Measurements from ENCODE around the gene TRIM45.
"Not testable (repeated sequence)": the region's sequence is repeated elsewhere in the genome, so short reads cannot be mapped to it uniquely, and the experiment has no call there.

TRIM45 gene

DNA sequence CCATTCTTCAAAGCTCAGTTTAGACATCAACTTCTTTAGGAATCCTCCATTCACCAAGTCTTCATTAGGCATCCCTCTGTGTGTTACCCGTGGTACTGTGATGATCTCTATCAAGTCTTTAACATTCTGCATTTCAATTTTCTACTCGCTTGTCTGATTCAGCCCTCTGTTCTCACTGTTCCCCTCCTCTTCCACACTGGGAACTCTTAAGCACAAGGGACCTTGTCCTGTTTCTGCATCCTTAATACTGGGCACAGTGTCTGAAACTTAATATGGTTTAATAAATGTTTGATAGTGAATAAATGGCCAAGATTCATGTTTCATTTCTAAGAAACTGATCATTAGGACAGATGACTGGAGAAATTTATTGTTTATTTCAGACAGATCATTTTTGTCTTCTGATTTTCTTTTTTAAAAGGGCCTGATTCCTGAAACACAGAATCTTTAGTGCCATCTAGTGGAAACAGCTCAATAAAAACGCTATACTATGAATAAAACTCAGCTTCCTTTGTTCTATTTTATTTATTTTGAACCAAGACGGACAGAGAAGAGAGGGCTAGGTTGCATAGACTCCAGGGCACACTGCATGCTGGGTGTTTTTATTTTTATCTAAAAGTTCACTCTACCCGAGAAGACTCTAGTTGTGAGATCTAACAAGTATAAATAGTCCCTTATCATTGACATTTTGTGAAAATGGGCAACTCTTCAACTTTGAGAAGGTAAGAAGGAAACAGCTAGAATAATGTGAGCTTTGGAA lies 7.0 kb upstream of the TRIM45 start:
- peak; percentile 60 for DNase-seq

DNA sequence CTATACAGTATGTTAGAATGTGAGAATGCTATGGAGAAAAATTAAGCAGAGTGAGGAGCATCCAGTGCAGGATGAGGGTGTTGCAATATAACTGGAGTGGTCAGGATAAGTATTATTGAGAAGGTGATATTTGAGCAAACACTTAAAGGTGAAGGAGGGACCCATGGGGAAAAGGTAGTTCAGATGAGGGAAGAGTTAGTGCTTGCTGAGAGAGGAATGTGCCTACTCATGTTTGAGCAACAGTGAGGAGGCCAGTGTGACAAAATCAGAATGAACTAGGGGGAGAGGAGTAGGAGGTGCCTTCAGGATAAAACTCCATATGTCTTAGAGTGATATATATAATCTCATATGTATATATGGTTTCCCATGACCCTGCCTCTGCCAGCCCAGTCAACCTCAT lies 6.2 kb upstream of the TRIM45 start:
- DNase-seq: peak; percentile 63

DNA sequence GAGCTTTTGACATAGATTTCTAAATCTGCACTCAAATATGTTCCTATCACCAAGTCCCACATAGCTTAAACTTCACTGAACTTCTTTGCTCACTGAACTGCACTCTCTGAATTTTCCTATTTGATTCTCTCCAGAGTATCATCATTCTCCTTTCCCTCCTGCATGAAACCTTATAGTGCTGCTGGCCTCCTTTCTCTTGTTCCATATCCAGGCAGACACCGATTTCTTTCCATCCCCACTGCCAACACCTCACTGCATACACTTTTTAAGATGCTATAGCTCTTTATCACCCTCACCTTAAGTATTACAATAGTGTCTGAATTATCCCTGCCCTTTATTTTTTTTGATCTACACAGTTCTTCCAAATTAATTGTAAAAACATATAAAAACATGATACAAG lies 3.1 kb upstream of the TRIM45 start:
- no peak for DNase-seq

DNA sequence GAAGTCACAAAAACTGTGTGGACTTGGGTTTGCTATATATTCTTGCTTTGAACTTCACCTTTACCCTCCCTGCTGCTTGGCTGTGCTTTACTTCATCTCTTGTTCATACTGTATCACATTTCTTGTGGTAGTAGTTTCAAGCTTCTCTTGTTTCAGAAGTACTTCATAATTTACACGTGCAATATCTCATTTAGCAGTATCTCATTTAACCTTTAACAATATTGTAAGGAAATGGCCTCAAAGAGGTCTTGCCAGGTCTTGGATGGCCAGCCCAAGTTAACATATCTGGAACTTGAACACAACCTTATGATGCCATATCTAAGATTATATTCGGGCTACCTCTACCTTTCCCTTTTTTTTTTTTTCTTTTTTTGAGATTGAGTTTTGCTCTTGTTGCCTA lies 1.7 kb upstream of the TRIM45 start:
- no peak for DNase-seq

DNA sequence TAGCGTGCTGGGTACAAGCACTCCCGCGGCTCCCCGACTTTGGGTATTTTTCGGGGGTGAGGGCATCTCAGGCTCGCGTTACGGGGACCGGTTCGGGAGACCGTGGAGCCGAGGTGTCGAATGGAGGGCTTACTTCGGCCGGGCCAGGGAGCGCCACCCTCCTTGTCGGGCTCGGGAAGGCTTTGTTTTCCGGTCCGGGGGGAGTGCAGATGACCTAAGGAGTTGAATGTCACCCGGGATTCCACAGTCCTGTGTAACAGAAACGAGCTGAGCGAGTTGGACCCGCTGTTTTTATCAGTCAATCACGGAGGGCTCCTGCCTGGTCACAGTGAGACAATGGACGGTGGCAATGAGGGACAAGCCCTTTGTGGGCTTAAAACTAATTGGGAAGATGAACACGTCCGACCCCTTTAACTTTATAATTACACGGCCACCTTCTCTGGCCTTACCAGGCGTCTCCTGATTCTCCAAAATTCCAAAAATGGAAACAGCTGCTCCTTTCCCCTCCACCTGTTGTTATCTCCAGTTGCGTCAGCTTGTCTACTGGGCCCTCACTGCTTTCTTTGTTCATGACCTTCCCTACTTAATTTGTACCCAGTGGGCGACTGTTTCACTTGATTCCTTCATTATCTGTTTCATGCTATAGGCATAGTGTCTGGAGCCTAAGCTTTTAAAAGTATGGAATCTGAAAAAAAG lies 929 bp upstream of the TRIM45 start:
- DNase-seq: no peak

DNA sequence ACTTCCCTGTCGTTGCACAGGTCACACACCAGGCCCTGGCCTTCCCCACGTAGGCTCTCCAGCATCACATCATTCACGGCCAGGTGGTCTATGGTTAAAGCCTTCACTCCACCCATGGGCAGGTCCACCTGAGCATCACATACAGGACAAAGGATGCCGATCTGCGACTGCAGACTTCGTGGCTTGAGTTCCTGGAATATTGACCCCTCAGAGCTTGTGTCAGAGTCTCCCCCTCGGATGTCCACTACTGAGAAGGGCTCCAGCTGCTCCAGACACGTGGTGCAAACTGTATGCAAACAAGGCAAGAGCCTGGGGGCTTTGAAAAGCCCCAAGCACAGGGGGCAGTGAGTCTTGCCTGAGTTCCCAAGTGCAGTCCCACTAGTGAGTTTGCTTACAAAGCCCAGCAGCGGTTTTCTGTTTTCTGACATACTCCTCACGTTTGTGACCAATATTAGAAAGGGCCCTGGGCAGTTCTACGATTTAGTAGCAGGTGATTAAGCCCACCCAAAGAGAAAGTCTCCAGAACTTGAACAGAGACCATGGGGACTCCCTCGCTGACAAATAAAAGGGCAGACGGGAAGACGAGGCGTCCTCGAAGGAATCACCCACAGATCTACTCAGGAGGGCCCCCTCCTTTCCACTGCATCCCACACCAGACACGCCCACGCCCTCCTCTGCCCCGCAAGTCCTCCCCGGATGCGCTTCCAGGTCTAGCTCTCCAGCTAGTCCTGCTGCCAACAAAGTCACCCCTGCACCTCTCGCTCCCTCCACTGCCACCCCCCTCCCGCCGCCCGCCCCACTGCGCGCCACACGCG lies 568 bp downstream of the TRIM45 start:
- DNase-seq: no peak

DNA sequence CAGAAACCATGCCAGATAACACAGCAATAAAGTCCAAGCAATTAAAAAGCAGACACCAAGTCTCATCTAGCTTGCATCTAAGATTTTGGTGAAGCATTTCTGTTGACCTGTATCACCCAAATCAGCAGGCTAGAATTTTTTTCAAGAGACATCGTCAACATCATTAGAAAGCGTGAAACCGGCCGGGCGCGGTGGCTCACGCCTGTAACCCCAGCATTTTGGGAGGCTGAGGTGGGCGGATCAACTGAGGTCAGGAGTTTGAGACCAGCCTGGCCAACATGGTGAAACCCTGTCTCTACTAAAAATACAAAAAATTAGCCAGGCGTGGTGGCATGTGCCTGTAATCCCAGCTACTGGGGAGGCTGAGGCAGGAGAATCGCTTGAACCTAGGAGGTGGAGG lies 2.4 kb downstream of the TRIM45 start:
- DNase-seq: not testable (repeated sequence)

DNA sequence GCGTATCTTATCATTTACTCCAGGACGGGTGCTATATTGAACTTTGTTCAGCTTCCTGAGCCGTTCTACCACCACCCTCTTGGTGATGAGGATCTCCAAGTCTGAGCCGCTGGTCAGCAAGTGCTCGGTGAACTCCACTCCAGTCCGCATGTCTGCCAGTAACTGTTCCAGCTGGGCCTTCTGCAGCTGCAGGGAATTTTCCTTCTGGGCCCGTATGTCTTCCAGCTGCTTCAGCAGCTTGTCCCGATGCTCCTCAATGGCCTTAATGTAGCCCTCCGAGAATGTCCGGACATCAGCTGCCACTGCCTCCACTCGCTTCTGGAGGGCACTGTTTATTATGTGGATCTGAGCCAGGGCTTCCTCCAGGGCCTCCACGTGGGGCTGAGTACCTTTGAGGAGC lies 3.4 kb downstream of the TRIM45 start:
- DNase-seq: no peak

DNA sequence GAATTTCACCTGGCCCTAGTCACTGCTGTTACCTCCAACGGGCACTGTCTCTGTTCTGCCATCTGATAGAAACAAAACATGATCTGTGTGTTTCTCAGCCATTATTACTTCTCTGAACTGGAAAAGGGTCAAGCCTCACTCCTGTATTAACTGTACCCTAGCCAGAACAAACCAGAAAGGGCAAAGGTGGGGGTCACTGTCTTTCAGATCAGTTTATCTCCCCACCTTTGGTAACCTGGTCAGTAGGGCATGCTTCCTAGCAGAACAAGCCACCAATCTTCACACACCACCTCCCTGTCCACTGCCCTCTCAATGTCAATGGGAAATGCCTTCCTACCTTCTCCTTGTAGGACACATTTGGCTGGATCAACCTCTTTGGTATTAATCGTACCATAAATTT lies 3.9 kb downstream of the TRIM45 start:
- no peak for DNase-seq

DNA sequence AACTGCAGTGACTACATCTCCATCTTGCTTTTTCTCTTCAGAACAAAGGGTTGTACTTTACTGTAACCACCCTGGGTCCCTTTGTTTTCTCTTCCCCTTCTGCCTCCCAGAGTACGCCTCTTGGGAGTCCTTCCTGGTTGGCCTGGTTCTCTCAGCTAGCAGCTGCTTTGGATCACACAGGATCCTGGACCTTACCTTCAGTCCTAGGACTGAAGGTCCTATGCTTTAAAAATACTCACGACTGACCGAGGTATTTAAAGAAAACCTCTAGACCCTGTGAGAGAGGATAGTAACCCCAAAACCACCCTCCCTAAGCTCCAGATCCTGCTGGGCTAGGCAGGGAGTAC lies 4.8 kb downstream of the TRIM45 start:
- no peak for DNase-seq

DNA sequence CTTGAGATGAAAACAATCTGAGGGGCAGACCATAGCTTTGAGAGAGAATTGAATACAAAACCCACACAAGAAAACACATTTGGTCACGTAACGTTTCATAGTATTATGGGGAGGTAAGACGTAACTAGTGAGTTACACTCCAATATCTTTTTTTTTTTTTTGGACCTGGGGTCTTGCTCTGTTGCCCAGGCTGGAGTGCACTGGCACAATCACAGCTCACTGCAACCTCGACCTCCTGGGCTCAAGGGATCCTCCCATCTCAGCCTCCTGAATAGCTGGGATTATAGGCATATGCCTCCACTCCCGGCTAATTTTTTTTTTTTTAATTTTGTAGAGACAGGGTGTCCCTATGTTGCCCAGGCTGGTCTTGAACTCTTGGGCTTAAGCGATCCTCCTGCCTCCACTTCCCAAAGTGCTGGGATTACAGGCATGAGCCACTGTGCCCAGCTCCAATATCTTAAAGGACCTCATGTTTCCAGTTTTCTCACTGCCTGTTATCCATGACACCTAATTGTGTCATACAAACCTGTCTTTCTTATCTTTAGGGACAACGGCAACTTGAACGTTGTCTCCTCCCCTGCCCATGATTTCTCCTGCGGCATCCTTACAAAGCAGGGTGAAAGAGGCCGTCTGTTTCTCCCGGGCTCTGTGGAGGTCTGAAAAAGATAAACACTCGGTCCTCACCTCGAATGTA lies 5.3 kb downstream of the TRIM45 start:
- no peak for DNase-seq

DNA sequence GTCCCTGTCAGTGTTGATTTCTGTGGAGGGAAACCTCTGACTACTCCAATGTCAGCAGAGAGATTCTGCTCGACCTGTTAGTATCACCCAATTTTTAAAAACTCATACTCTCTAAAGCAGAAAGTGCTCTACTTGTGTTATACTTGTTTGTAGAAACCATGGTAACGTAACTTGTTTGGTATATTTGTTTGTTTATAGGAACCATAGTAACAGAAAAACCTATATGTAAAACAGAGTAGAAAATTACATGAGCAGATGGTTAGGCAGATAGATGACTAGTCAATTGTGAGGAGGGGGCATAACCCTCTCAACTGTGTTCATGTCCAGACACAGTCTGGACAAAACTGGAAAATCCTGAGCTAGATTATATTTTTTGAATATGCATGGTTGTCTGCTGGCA lies 6.7 kb downstream of the TRIM45 start:
- no peak for DNase-seq

DNA sequence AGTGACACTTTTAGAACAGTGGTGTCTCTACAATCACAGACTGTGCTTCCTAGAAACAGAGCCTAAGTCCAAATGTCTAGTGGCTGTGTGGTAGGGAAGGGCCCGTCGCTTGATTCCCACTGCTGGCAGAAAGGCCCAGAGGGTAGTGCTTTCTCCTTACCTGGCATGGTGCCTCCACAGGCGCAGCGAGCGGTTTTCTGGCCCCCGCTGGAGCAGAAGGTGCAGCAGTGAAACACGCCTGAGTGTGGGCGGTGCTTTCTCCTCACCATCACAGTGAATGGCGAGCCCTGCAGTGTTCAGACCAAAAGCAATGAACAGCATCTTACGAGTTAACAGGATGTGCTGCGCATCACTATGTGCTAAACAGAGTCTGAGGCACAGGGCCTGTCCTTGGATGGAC lies 8.3 kb downstream of the TRIM45 start:
- no peak for DNase-seq

DNA sequence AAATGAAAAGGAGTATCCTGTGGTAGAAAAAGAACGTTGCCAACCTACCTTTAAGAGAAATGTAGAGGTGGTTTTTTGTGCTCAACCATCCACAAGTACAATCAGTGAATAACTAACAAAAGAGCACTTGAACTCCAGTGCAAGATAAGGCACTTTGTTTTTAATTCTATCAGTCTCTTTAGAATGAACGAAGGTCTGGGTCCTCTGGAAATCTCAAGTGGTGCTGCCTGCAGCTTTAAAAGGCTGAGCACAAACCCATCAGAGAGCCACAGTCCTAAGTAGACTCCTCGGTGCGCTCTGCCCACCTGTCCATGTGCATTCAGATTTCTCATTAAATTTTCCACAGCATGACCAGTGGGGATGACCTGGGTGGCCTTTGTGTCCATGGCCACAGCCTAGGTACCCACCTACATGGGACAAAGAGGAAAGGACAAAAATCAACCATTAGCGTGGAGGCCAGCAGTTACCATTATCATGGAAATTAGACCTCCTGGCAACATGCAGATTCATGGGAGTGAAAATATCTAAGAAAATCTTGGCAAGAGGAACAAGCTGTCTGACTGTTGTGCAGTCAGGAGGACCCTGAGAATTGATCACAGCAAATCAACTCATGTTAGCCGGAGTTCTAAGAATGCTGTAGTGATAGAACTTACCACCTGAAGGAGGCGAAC lies 9.4 kb downstream of the TRIM45 start:
- peak; percentile 84 for DNase-seq

DNA sequence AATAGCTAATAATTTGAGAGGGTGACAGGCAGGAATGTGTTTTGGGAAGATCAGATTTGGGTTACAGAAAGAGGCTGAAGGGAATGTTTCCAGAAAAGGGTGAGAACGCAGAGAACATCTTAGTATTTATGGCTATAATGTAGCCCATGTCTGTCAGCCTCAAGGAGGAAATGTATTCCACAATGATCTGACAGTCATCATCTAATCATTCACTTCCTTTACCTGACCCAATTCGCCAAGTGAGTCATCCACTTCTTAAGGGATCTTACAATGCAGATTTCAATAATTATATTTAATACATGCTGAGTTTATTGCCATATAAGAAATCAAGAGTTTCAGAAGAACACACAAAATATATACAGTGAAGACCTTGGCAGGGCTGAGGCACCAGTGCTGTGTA lies 10.8 kb downstream of the TRIM45 start:
- no peak for DNase-seq

DNA sequence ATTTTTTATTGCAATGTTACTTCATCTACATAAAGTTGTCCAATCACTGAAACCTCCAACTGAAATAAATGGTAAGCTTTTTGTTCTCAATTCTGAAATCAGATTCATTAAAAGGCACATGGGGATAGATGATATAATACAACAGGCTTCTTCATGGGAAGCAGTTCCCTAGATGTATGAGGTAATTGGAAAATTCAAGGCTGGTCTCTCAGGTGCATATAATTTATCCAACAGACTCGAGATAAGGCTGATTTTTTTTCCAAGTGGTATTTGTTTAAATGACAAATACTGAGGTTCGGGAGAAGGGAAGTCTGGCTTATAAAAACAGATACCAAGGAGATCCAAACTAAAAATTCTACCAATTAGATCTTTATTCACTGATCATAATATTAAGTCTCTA lies 14.2 kb downstream of the TRIM45 start:
- DNase-seq: no peak

DNA sequence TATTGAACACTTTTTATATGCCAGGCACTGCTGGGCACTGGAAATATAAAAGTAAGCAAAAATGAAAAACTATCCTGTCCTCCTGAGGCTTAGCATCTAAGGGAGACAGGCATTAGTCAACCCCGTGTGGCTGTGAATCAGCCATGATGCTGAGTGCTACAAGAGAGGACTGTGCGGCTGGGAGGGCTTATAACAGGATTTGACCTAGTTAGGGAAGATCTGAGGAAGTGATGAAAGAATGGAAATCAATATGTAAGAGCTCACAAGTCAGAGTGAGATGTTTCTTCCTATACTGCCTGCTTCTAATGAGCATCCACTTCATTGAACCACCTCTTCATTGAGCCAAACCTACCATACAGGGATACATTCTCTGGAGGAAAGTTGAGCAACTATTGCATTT lies 15.1 kb downstream of the TRIM45 start:
- DNase-seq: no peak

DNA sequence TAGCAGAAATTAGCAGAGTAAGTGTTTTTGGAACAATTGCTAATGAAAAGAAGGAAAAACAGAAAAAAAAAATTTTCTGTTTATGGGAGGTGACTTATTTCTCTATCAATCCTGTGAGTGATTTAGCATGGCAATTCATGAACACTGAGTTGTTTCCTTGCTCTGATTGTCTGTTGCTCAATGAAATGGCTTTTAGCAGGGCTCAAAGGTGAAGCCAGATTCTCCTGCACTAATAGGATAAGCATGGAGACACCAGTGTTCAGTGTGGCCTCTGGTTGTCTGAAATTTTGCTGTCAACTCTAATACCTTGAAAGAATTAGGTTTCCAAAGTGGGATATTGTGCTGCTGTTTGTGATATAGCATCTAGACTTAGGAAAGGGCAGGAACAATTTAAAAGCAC lies 15.8 kb downstream of the TRIM45 start:
- DNase-seq: no peak

DNA sequence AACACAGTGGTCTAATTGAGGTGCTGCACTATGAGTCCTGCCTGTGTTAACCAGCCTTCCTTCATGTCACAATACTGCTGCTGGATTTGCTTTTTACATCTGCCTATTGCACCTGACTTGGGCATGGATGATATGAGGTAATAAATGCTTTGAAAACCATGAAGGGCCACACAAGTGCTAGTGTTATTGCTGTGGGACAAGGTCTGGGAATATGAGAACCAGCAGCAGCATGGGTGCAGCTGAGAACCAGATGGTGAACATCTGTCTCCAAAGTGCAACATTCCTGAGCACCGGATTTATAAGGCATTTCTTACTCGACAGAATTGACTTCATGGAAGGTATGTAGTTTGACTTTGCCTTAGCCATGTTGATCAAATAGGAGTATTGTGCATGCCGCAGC lies 16.6 kb downstream of the TRIM45 start:
- no peak for DNase-seq

DNA sequence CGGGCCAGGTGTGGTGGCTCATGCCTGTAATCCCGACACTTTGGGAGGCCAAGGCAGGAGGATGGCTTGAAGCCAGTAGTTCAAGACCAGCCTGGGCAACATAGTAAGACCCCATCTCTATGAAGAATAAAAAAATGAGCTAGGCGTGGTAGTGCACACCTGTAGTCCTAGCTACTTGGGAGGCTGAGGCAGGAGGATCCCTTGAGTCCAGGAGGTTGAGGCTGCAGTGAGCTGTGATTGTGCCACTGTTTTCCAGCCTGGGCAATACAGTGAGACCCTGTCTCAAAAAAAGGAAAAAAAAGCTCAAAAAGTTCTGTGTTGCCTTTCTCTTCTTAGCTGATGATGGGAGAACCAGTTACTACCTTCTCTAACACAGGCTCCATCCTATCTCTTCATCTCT lies 19.7 kb downstream of the TRIM45 start:
- DNase-seq: not testable (repeated sequence)

DNA sequence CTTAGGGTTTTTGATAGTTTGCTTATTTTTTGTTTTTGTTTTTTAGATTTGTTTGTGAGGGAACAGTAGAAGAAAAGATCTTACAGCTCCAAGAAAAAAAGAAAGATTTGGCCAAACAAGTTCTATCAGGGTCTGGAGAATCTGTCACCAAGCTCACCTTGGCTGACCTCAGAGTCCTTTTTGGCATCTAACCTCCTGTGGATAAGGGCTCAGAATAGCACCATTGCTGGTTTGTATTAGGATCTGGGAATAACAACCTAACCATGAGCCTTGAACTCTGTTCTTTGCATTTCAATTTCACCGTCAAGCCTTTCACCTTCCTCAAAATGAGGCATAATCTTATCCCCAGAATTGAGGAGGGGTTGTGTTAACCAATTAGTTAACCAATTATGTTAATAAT lies 20.2 kb downstream of the TRIM45 start:
- no peak for DNase-seq

DNA sequence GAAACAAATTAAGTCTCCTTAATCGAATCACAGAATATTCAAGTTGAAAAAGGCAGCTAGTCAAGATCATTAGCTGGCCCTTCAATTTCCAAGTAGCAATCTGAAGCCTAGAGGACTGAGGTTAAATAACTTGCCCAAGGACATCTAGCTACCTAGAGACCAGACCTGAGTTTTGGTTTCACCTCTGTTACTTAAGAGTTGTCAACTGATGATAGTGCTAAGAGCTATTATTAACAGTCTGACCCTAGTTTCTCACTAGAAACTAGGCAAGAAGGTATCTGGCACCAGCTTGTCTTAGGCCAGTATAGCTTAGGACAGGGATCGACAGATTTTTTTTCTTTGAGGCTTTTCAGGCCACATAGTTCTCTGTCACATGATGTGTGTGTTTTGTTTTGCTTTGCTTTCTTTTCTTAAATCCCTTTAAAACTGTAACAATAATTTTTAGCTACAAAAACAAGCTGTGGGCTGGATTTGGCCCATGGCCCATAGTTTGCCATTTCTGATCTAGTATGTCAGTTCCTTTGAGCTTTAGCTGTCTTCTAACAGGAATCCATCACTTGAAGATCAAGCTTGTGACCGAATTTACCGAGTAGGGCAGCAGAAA lies 23.2 kb downstream of the TRIM45 start:
- no peak for DNase-seq
